ENCODE results near the gene RTN4RL2.

- TF ChIP-seq CTCF (IDR thresholded peaks at IDR 0.05) (no peak), POLR2A (IDR thresholded peaks at IDR 0.05) (no peak), EP300 (IDR thresholded peaks at IDR 0.05) (no peak), POLR2AphosphoS5 (IDR thresholded peaks at IDR 0.05) (no peak)
These were observed 42.0 kb downstream of the RTN4RL2 start for GRCh38 chr11:57502376-57502775.
